ENCODE measurements around the gene STON2.

Gene STON2

DNA sequence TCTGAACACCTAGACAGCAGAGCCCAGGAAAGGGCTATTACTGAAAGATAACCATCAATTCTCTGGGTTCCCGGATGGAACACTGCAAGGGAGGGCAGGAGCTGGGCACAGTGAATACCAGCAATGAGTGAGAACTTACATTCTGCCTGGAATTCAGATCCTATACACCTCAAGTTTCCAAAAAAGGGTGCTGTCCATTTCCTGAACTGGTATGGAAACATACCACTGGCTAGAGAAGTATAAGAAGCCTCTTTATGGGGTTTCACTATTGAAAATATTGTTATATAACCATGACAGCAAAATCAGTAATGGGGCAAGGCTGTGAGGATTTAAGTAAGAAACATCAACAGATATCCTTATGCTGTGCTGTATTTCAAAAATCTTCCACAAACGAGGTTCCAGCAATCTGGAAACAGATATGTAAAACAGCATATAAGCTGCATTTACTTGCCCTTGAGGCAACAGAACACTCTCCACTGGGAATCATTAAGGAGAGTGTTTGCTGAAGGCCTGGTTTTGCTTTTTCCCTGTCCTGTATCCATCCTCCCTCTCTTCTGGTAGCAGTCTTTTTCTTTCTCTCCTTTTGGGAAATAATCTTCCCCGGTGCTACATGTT, 126.1 kb downstream of the STON2 start:
- TF ChIP-seq CTCF (conservative IDR thresholded peaks at IDR 0.05; ENCODE audit: low read depth, low read length): no peak
- no peak overlapping the region for H3K4me3 ChIP-seq (ENCODE audit: low read depth, low read length)
- DNase-seq (ENCODE audit: low read depth): no peak

- TF ChIP-seq CTCF (conservative IDR thresholded peaks at IDR 0.05; ENCODE audit: low read depth, low read length): no peak
- no peak for DNase-seq (ENCODE audit: low read depth)
These were observed 126.6 kb downstream of the STON2 start for GRCh38 chr14:81273521-81273920.

GRCh38 chr14:81272317-81272716, 127.8 kb downstream of the STON2 start:
- no peak overlapping the region for H3K4me3 ChIP-seq (ENCODE audit: low read depth, low read length)
- DNase-seq (ENCODE audit: low read depth): no peak
- TF ChIP-seq CTCF (conservative IDR thresholded peaks at IDR 0.05; ENCODE audit: low read depth, low read length): no peak

More at GRCh38 chr14:81273521-81273920, 126.6 kb downstream of the STON2 start:
- no peak overlapping the region for H3K4me3 ChIP-seq (ENCODE audit: low read depth, low read length)

- DNase-seq (ENCODE audit: low read depth): no peak
- no peak for TF ChIP-seq CTCF (conservative IDR thresholded peaks at IDR 0.05; ENCODE audit: low read depth, low read length)
- no peak overlapping the region for H3K4me3 ChIP-seq (ENCODE audit: low read depth, low read length)
These were observed 130.1 kb downstream of the STON2 start for GRCh38 chr14:81269979-81270375.

DNA sequence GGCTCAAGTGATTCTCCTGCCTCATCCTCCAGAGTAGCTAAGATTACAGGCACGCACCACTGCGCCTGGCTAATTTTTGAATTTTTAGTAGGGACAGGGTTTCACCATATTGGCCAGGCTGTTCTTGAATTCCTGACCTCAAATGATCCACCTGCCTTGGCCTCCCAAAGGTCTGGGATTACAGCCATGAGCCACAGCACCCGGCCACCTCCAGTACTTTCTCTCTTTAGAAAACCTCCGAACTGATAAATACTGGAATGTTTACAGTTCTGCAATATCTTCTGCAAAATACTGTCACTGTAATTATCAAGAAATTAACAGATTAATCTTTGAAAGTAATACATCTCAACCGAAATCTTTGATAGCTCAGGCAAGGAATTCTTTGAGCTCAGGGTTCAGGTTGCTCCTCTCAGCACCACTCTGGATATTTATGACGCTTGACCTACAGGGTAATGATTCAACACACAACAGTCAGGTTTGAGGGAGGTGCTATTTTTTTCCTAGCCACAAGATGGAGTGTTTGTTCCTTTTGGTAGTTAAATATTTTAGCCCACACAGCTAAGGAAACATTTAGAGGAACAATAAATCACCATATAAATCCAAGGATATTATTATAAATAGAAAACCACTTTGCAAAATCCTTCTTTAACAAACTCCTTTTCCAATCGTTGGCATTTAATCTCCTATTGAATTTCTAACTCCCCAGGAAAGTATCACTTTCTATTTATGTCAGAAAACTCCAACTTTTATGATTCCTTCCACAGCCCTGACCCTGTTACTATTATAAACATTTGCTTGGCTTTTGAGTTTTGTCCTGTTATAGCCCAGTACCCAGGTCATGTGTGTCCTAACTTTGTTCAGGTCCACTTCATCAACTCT, 130.8 kb downstream of the STON2 start:
- no peak overlapping the region for H3K4me3 ChIP-seq (ENCODE audit: low read depth, low read length)
- peak; percentile 79 for TF ChIP-seq CTCF (conservative IDR thresholded peaks at IDR 0.05; ENCODE audit: low read depth, low read length)
- peak; percentile 84 for DNase-seq (ENCODE audit: low read depth)

DNA sequence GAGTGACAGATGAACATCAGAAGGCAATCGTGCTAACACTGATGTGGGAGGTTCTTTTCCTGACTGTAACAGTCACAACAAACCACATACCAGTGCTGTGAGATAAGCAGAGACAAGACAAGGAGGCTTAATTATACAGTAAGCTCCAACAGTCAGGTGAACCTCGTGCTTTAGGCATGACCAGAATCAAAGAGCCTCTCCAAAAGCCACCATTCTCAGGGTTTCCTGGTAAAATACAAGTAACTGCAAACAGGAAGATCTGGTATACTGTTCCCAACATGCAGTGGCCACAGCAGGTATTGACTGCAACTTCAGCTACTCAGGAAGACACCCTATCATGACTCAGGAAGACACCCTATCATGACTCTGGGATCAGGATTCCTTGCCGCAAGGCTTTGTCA, 132.1 kb downstream of the STON2 start:
- H3K4me3 ChIP-seq (ENCODE audit: low read depth, low read length): no peak overlapping the region
- no peak for TF ChIP-seq CTCF (conservative IDR thresholded peaks at IDR 0.05; ENCODE audit: low read depth, low read length)
- DNase-seq (ENCODE audit: low read depth): peak; percentile 11

All from choroid plexus epithelial cell (primary cell).